Esophagus squamous epithelium (tissue), 5 donors: ENCODE measurements around the gene SLC12A6. TPM values are rescaled to one million over a fixed set of nuclear protein-coding genes. Genes with fewer than 3 reads are reported as not detected.
A peak's percentile ranks its signal among the peaks of the same experiment; 100 is the strongest.

ENCODE experiments used
- DNase-seq: peaks from one replicate; lab custom pipeline; 2025; lab: John Stamatoyannopoulos, UW
- H3K27ac ChIP-seq, 4 donors: fragments of 200-600 bp; sonication (generic); one replicate each; pipeline ENCODE4 v1.5.1; 2016 to 2019; ENCODE audit warnings: mild to moderate bottlenecking in 1 of 4
- H3K27me3 ChIP-seq, 4 donors: fragments of 200-600 bp; sonication (generic); 1 replicate in 3 of 4; 2 replicates in 1 of 4; pipeline versions ENCODE4 v1.5.1 to v1.6.0; 2017 to 2021; ENCODE audit warnings: antibody characterized with exemption in 1 of 4
- H3K36me3 ChIP-seq, 3 donors: fragments of 200-600 bp; sonication (generic); one replicate each; pipeline ENCODE4 v1.5.1; 2016 to 2019
- H3K4me1 ChIP-seq, 3 donors: fragments of 200-600 bp; sonication (generic); one replicate each; pipeline ENCODE4 v1.5.1; 2017 to 2019
- H3K4me3 ChIP-seq, 4 donors: fragments of 200-600 bp; sonication (generic); 1 replicate in 3 of 4; 2 replicates in 1 of 4; pipeline ENCODE4 v1.5.1; 2016 to 2019; ENCODE audit warnings: mild to moderate bottlenecking in 2 of 4, moderate library complexity in 1 of 4
- H3K9me3 ChIP-seq, 3 donors: fragments of 200-600 bp; sonication (generic); one replicate each; pipeline ENCODE4 v1.5.1; 2016 to 2019
- CTCF ChIP-seq, 6 experiments: fragments of 450-650 bp in 4 of 6; fragments of 200-600 bp in 2 of 6; sonication (generic) in 2 of 6; IDR thresholded peaks; one replicate each; pipeline ENCODE4 v1.5.1; 2016 to 2019; ENCODE audit warnings: antibody characterized with exemption in 6 of 6, mild to moderate bottlenecking in 4 of 6, moderate library complexity in 4 of 6
- POLR2A ChIP-seq, 4 donors: fragments of 450-650 bp; IDR thresholded peaks; one replicate each; pipeline ENCODE4 v1.6.1; 2017; ENCODE audit warnings: antibody characterized with exemption in 4 of 4, mild to moderate bottlenecking in 4 of 4, moderate library complexity in 3 of 4
- WGBS, 2 donors: methylation state at CpG; one replicate each; pipeline ENCODE4 v1.1.5; 2018; 5-methylcytosine and 5-hydroxymethylcytosine counted together
- intact Hi-C: fragments of 100-400 bp; cut with DNase I; formaldehyde crosslinking; loops from one replicate; pipeline ENCODE4 v1.15.0; 2022
- total RNA-seq, 4 donors: library from RNA; depleted of rRNA; stranded (reverse); fragments of >200 nt; gene quantifications; one replicate each; pipeline ENCODE4 v1.1.0, GENCODE V29; 2016
- donor health status: DM: yes; HTN: yes; CAD: no.

Gene SLC12A6
- total RNA-seq, 4 donors from 2014 or later: 33.0 to 70.3 (median 49.5) TPM

DNA sequence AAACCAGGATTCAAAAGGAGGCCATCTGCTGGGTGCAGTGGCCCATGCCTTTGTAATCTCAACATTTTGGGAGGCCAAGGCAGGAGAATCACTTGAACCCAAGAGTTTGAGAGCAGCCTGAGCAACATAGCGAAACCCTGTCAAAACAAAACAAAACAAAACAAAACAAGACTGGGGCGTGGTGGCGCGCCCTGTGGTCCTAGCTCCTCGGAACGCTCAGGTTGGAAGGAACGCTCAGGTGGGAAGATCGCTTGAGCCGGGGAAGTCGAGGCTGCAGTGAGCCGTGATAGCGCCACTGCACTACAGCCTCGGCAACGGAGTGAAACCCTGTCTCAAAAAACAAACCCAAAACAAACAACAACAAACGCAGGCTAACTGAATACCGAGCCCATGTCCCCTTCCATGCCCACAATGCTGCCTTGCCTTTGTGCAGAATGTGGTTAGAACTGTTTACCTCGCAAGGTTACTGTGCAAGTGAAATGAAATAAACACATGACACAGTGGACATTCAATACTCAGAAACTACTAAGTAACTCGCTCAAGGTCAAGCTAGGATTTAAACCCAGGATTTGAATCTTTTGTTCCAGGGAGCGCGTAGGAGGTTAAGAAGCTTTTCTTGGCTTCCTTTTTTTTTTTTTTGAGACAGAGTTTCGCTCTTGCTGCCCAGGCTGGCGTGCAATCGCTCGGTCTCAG, 113.5 kb downstream of the SLC12A6 start:
- 33 to 59% methylated on average over 24 of the region's 24 CpGs for WGBS, 2 donors
- Histone ChIP-seq H3K36me3 (peaks cover 0 to 28% (median 5%) of the 10 kb centered on the region in 3 donors), H3K27me3 (no peaks in the 10 kb centered on the region), H3K4me3 (peak overlapping the region; percentile 68 to 96 (median 86)), H3K4me1 (peaks cover 8 to 35% (median 20%) of the 10 kb centered on the region in 3 donors), H3K9me3 (no peaks in the 10 kb centered on the region), H3K27ac (peak overlapping the region; percentile 86 to 93 (median 91))
- intact Hi-C loops: no loop called here
- TF ChIP-seq CTCF (IDR thresholded peaks at IDR 0.05) (no peak), POLR2A (IDR thresholded peaks at IDR 0.05) (no peak)
- no peak for DNase-seq

DNA sequence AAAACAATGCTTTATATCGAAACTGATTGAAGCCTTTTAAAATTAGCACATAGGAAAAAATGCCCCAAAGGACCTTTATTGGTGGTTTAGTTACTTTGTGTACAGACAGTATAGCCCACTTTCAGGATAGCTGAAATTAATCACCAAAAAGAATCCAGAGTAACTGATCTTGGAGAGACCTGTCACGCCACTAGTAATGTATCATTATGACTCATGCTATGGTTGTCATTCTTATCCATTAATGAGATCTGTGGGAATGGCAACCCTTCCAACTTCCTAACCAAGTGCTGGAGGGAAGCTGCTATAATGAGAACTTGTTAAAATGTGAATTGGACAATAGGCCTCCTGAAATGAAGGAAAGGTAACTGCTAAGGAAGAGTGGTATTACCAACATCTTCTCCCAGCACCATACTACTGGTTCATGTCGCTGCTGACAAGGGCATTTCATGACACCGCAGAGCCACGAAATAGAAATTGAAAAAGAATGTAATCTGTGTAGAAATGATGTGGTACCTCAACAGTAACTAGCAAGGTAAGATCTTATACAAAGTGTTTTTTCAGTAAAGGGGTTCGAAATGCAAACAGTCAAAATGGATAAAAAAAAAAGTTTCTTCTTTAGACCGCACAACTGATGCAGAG, 119.9 kb downstream of the SLC12A6 start:
- no peaks in the 10 kb centered on the region for H3K27me3 ChIP-seq
- H3K36me3 ChIP-seq: no peaks in the 10 kb centered on the region
- no peak overlapping the region for H3K27ac ChIP-seq
- no peak overlapping the region for H3K4me3 ChIP-seq
- H3K4me1 ChIP-seq: no peaks in the 10 kb centered on the region
- intact Hi-C loops: loop anchor here (10.0 kb wide), 1 partner anchor 113 kb away; the partner anchor contains the start of genes EMC7 and PGBD4
- WGBS, 2 donors: 77 to 79% methylated on average over 7 of the region's 7 CpGs
- no peaks in the 10 kb centered on the region for H3K9me3 ChIP-seq
- no peak for DNase-seq
- TF ChIP-seq POLR2A (IDR thresholded peaks at IDR 0.05): no peak
- TF ChIP-seq CTCF (IDR thresholded peaks at IDR 0.05): no peak

DNA sequence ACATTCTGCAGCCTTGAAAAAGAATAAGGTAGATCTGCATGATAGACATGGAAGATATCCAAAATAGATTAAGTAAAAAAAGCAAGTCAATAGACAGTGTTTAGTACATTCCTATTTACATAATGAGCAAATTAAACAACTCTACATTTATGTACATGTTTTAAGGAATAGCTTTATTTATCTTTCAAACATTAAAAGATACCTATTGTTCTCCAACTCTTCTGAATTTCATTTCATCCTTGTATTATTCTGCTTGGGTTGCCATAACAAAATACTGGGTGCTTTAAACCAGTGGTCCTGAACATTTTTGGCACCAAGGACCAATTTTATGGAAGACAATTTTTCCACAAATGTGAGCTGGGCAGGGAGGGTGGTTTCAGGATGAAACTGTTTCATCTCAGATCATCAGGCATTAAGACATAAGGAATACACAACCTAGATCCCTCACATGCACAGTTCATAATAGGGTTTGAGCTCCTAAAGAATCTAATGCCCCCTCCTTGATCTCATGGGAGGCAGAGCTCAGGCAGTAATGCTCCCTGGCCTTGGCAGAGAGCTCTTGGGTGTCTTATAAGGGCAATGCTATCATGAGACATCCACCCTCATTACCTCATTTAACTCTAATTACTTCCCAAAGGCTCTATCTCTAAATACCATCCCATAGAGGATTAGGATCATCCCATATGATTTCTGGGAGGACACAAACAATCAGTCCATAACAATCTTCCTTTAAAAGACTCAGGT, 120.9 kb downstream of the SLC12A6 start:
- no peaks in the 10 kb centered on the region for H3K27me3 ChIP-seq
- H3K4me3 ChIP-seq: no peak overlapping the region
- no peaks in the 10 kb centered on the region for H3K36me3 ChIP-seq
- no peak for TF ChIP-seq POLR2A (IDR thresholded peaks at IDR 0.05)
- TF ChIP-seq CTCF (IDR thresholded peaks at IDR 0.05): no peak
- H3K27ac ChIP-seq: no peak overlapping the region
- DNase-seq: no peak
- H3K4me1 ChIP-seq: no peaks in the 10 kb centered on the region
- H3K9me3 ChIP-seq: no peaks in the 10 kb centered on the region
- intact Hi-C loops: loop anchor here (10.0 kb wide), 1 partner anchor 112 kb away; the partner anchor contains the start of genes EMC7 and PGBD4

DNA sequence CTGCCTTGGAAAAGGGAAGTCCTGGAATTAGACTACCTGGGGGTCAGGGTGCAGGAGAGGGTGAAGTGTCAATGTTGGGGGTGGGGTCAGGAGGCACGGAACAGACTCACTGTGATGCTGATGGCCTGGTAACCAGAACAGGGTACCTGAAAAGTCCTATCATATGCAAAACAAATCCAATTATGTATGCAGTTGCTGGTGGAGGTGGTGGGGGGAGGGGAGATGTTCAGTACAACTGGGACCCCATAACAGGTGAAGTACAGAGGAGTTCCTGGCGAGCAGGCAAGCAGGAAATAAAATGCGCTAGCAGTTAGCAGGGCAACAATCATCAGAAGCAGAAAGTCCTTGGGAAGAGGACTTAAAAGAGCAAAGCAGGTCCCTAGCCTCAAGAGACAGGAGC, 123.4 kb downstream of the SLC12A6 start:
- no peak overlapping the region for H3K4me3 ChIP-seq
- H3K36me3 ChIP-seq: no peaks in the 10 kb centered on the region
- no peak overlapping the region for H3K27ac ChIP-seq
- no peaks in the 10 kb centered on the region for H3K9me3 ChIP-seq
- DNase-seq: no peak
- no peaks in the 10 kb centered on the region for H3K27me3 ChIP-seq
- intact Hi-C loops: loop anchor here (10.0 kb wide), 1 partner anchor 109 kb away; the partner anchor contains the start of genes EMC7 and PGBD4
- TF ChIP-seq POLR2A (IDR thresholded peaks at IDR 0.05) (no peak), CTCF (IDR thresholded peaks at IDR 0.05) (no peak)
- peaks cover 0 to 4% (median 0%) of the 10 kb centered on the region in 3 donors for H3K4me1 ChIP-seq
- 56 to 70% methylated on average over 3 of the region's 3 CpGs for WGBS, 2 donors
